Loucy (cell line): ENCODE results near the gene ERP44.

Source experiments
- EZH2phosphoT487 ChIP-seq: fragments of 200-600 bp; IDR thresholded peaks from 2 replicates; pipeline ENCODE4 v1.6.1; 2018; ENCODE audit warnings: antibody characterized with exemption, mild to moderate bottlenecking, moderate library complexity, borderline replicate concordance
- TF ChIP-seq, protein P1 (sequence below): fragments of 200-600 bp; sonication (generic); conservative IDR thresholded peaks from 2 replicates; pipeline ENCODE4 v1.5.1; 2014; ENCODE audit warnings: mild to moderate bottlenecking, antibody characterized with exemption, low read length

DNA sequence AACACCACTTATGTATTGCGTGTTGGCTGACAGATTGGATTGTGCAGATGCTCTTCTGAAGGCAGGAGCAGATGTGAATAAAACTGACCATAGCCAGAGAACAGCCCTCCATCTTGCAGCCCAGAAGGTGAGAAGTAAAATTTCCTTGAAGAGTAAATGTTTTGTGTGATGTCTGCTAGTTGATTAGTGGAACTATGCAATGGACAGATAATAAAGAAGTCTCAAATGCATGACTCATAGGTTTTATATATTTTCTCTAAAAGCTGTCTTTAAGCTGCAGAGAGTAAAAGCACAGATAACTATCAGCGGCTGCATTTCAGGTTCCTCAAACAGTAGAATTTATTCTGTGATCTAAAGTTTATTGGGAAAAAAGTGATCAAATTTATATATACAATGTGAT is 27.6 kb upstream of the ERP44 start:
- TF ChIP-seq, protein P1, sequence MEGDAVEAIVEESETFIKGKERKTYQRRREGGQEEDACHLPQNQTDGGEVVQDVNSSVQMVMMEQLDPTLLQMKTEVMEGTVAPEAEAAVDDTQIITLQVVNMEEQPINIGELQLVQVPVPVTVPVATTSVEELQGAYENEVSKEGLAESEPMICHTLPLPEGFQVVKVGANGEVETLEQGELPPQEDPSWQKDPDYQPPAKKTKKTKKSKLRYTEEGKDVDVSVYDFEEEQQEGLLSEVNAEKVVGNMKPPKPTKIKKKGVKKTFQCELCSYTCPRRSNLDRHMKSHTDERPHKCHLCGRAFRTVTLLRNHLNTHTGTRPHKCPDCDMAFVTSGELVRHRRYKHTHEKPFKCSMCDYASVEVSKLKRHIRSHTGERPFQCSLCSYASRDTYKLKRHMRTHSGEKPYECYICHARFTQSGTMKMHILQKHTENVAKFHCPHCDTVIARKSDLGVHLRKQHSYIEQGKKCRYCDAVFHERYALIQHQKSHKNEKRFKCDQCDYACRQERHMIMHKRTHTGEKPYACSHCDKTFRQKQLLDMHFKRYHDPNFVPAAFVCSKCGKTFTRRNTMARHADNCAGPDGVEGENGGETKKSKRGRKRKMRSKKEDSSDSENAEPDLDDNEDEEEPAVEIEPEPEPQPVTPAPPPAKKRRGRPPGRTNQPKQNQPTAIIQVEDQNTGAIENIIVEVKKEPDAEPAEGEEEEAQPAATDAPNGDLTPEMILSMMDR, result no peak
- TF ChIP-seq EZH2phosphoT487, result no peak
